H9 (cell line): Measurements from ENCODE around the gene CHPF. TPM values are rescaled to one million over a fixed set of nuclear protein-coding genes. Genes with fewer than 3 reads are reported as not detected.

Experiments
- DNase-seq: peaks from one replicate; pipeline ENCODE4 v3.0.0-alpha.2; 2017
- H2AFZ ChIP-seq: one replicate; pipeline ENCODE4 v1.6.1; 2013; ENCODE audit warnings: mild to moderate bottlenecking, low read length, control low read depth, moderate library complexity
- H2AK5ac ChIP-seq: 2 replicates; pipeline ENCODE4 v1.6.1; 2013; ENCODE audit warnings: low read length, control low read depth, mixed read lengths; ENCODE audit not compliant: insufficient read length
- H2BK120ac ChIP-seq: one replicate; pipeline ENCODE4 v1.6.1; 2013; ENCODE audit warnings: low read depth, mild to moderate bottlenecking, low read length, control low read depth, inconsistent platforms; ENCODE audit not compliant: poor library complexity, severe bottlenecking
- H2BK12ac ChIP-seq: 2 replicates; pipeline ENCODE4 v1.6.1; 2013; ENCODE audit warnings: low read length, control low read depth, mixed read lengths, low read depth; ENCODE audit not compliant: insufficient read length
- H2BK15ac ChIP-seq: 2 replicates; pipeline ENCODE4 v1.6.1; 2013; ENCODE audit warnings: low read depth, low read length, control low read depth
- H2BK20ac ChIP-seq: one replicate; pipeline ENCODE4 v1.6.1; 2013; ENCODE audit warnings: low read depth, mild to moderate bottlenecking, low read length, control low read depth, inconsistent platforms; ENCODE audit not compliant: poor library complexity, severe bottlenecking
- H2BK5ac ChIP-seq: 2 replicates; pipeline ENCODE4 v1.6.1; 2013; ENCODE audit warnings: low read length, control low read depth, mixed read lengths; ENCODE audit not compliant: insufficient read length
- H3K14ac ChIP-seq: 2 replicates; pipeline ENCODE4 v1.6.1; 2013; ENCODE audit warnings: low read length, control low read depth; ENCODE audit not compliant: insufficient read depth
- H3K18ac ChIP-seq: 2 replicates; pipeline ENCODE4 v1.6.1; 2013; ENCODE audit warnings: low read depth, mild to moderate bottlenecking, mixed read lengths, low read length, control low read depth; ENCODE audit not compliant: insufficient read length
- H3K23ac ChIP-seq: 2 replicates; pipeline ENCODE4 v1.6.1; 2013; ENCODE audit warnings: low read length, control low read depth, mixed read lengths, low read depth; ENCODE audit not compliant: insufficient read length
- H3K23me2 ChIP-seq: 2 replicates; pipeline ENCODE4 v1.6.1; 2013; ENCODE audit warnings: low read depth, mild to moderate bottlenecking, mixed read lengths, low read length, control low read depth; ENCODE audit not compliant: insufficient read length, poor library complexity, severe bottlenecking
- H3K27ac ChIP-seq: 2 replicates; pipeline ENCODE4 v1.5.1; 2013; ENCODE audit warnings: low read length, control low read depth, mixed read lengths, low read depth; ENCODE audit not compliant: insufficient read length
- H3K27me3 ChIP-seq: 2 replicates; pipeline ENCODE4 v1.6.1; 2013; ENCODE audit warnings: low read length, control low read depth, inconsistent platforms; ENCODE audit not compliant: insufficient read depth
- H3K4ac ChIP-seq: 2 replicates; pipeline ENCODE4 v1.6.1; 2013; ENCODE audit warnings: low read depth, mild to moderate bottlenecking, control low read depth, inconsistent platforms, low read length, moderate library complexity
- H3K4me1 ChIP-seq: 2 replicates; pipeline ENCODE4 v1.6.1; 2013; ENCODE audit warnings: low read length, control low read depth, inconsistent platforms; ENCODE audit not compliant: insufficient read depth
- H3K4me2 ChIP-seq: 2 replicates; pipeline ENCODE4 v1.6.1; 2013; ENCODE audit warnings: low read length, control low read depth, mixed read lengths; ENCODE audit not compliant: insufficient read length, insufficient read depth
- H3K56ac ChIP-seq: 2 replicates; pipeline ENCODE4 v1.6.1; 2013; ENCODE audit warnings: low read depth, mild to moderate bottlenecking, mixed read lengths, low read length, control low read depth; ENCODE audit not compliant: insufficient read length
- H3K79me1 ChIP-seq: 2 replicates; pipeline ENCODE4 v1.6.1; 2013; ENCODE audit warnings: low read depth, mild to moderate bottlenecking, moderate library complexity, low read length, control low read depth, inconsistent platforms; ENCODE audit not compliant: insufficient read depth, poor library complexity, severe bottlenecking
- H3K79me2 ChIP-seq: 2 replicates; pipeline ENCODE4 v1.6.1; 2013; ENCODE audit warnings: low read length, control low read depth, inconsistent platforms; ENCODE audit not compliant: insufficient read depth
- H3K9ac ChIP-seq: 2 replicates; pipeline ENCODE4 v1.6.1; 2013; ENCODE audit warnings: low read length, control low read depth, mixed read lengths; ENCODE audit not compliant: insufficient read length; ENCODE audit errors: extremely low read depth
- H3K9me3 ChIP-seq: one replicate; pipeline ENCODE4 v1.6.1; 2013; ENCODE audit warnings: low read depth, low read length, inconsistent platforms; ENCODE audit not compliant: control insufficient read depth
- H3T11ph ChIP-seq: one replicate; pipeline ENCODE4 v1.6.1; 2013; ENCODE audit warnings: mild to moderate bottlenecking, low read length, control low read depth, inconsistent platforms
- H4K20me1 ChIP-seq: one replicate; pipeline ENCODE4 v1.6.1; 2013; ENCODE audit not compliant: control insufficient read depth, insufficient read length, insufficient read depth
- H4K5ac ChIP-seq: 2 replicates; pipeline ENCODE4 v1.6.1; 2013; ENCODE audit warnings: low read depth, mild to moderate bottlenecking, mixed read lengths, low read length, control low read depth; ENCODE audit not compliant: insufficient read length
- H4K8ac ChIP-seq: replicated peaks from 2 replicates; pipeline ENCODE4 v1.6.1; 2013; ENCODE audit warnings: low read length, control low read depth, mixed read lengths, low read depth; ENCODE audit not compliant: insufficient read length
- H4K91ac ChIP-seq: 2 replicates; pipeline ENCODE4 v1.6.1; 2013; ENCODE audit warnings: low read depth, mild to moderate bottlenecking, moderate library complexity, mixed read lengths, low read length, control low read depth; ENCODE audit not compliant: insufficient read length
- H3K27ac Mint-ChIP-seq, 3 experiments: 2 replicates in 2 of 3; 3 replicates in 1 of 3; pipeline ENCODE4 v1.8.0; 2020 to 2021; ENCODE audit warnings: mixed read lengths in 3 of 3, mild to moderate bottlenecking in 1 of 3, moderate library complexity in 1 of 3
- H3K27me3 Mint-ChIP-seq: 2 replicates; pipeline ENCODE4 v1.8.0; 2021; ENCODE audit warnings: low read depth, mild to moderate bottlenecking, moderate library complexity, mixed read lengths
- H3K36me3 Mint-ChIP-seq, 3 experiments: 2 replicates in 2 of 3; 3 replicates in 1 of 3; pipeline ENCODE4 v1.8.0; 2020 to 2021; ENCODE audit warnings: low read depth in 3 of 3, mixed read lengths in 3 of 3; ENCODE audit not compliant: insufficient read depth in 1 of 3
- H3K4me1 Mint-ChIP-seq, 2 experiments: 2 replicates each; pipeline ENCODE4 v1.8.0; 2020; ENCODE audit warnings: mixed read lengths in 2 of 2
- H3K4me3 Mint-ChIP-seq, 2 experiments: 2 replicates in 1 of 2; 3 replicates in 1 of 2; pipeline ENCODE4 v1.8.0; 2020 to 2021; ENCODE audit warnings: mild to moderate bottlenecking in 2 of 2, mixed read lengths in 2 of 2, moderate library complexity in 1 of 2
- H3K9me3 Mint-ChIP-seq, 2 experiments: 2 replicates in 1 of 2; 3 replicates in 1 of 2; pipeline ENCODE4 v1.8.0; 2020; ENCODE audit warnings: mild to moderate bottlenecking in 2 of 2, mixed read lengths in 2 of 2, moderate library complexity in 1 of 2
- CTCF ChIP-seq: fragments of 200-600 bp; sonication (generic); conservative IDR thresholded peaks from 3 replicates; pipeline ENCODE4 v1.8.0; 2021; ENCODE audit warnings: antibody characterized with exemption, mild to moderate bottlenecking
- WGBS: extraction: QIAGEN DNeasy Blood & Tissue Kit; methylation state at CpG from one replicate; pipeline ENCODE4 v1.1.7; 2013; ENCODE audit warnings: missing lambda C conversion rate, low lambda C conversion rate, mixed read lengths; ENCODE audit not compliant: insufficient read length; ENCODE audit errors: extremely low coverage; 5-methylcytosine and 5-hydroxymethylcytosine counted together
- total RNA-seq: library from RNA; stranded (reverse); gene quantifications from 2 replicates; pipeline ENCODE4 v1.2.1, GENCODE V29; 2021

Gene CHPF
- total RNA-seq, 1 experiment from 2014 or later, result 46.5 TPM

GRCh38 chr2:219560037-219560892 is 16.7 kb upstream of the CHPF start:
- H3K4me3 Mint-ChIP-seq, result peak overlapping the region in 1 of 2 experiments; percentile 47; a peak in 2 of 5 replicates
- Histone ChIP-seq H3K27me3 (no peaks in the 10 kb centered on the region), H2AK5ac (no peak overlapping the region), H3K4me1 (peaks cover 24% of the 10 kb centered on the region; the same call in 1 of the 2 replicates), H3K9ac (no peak overlapping the region), H3K79me2 (no peaks in the 10 kb centered on the region), H4K8ac (no peak overlapping the region), H2BK120ac (no peak overlapping the region), H4K20me1 (no peaks in the 10 kb centered on the region), H3K23me2 (no peaks in the 10 kb centered on the region), H3K79me1 (no peaks in the 10 kb centered on the region), H3K56ac (no peak overlapping the region), H3K27ac (no peak overlapping the region), H2BK12ac (no peak overlapping the region), H4K5ac (no peak overlapping the region), H3K4ac (no peak overlapping the region), H4K91ac (no peak overlapping the region), H3K9me3 (no peaks in the 10 kb centered on the region), H2AFZ (no peak overlapping the region), H2BK5ac (no peak overlapping the region), H3K14ac (no peak overlapping the region), H2BK15ac (no peak overlapping the region), H2BK20ac (no peak overlapping the region), H3T11ph (no peak overlapping the region), H3K18ac (peak overlapping the region; percentile 42), H3K4me2 (no peak overlapping the region), H3K23ac (no peak overlapping the region)
- no peak for DNase-seq
- WGBS, result no CpG with 5 or more reads among the region's 8 CpGs
- peak overlapping the region; percentile 49 to 89 (median 86); a peak in 5 of 7 replicates for H3K27ac Mint-ChIP-seq
- peaks cover 48 to 49% of the 10 kb centered on the region in 2 experiments for H3K4me1 Mint-ChIP-seq
- no peaks in the 10 kb centered on the region; a peak in 1 of 5 replicates for H3K9me3 Mint-ChIP-seq
- TF ChIP-seq CTCF, result peak; percentile 83
- H3K27me3 Mint-ChIP-seq, result peaks cover 3% of the 10 kb centered on the region; the same call in 1 of the 2 replicates
- H3K36me3 Mint-ChIP-seq, result peaks cover 29 to 66% (median 53%) of the 10 kb centered on the region in 3 experiments
